CD4-positive, alpha-beta T cell treated with Interleukin-10 for 1 hour (primary cell): Measurements from ENCODE around the gene SETBP1.

Source experiments
- DNase-seq: peaks from one replicate; pipeline ENCODE4 v3.0.0-alpha.2; 2020

SETBP1 gene

GRCh38 chr18:44916429-44917207 is 235.9 kb downstream of the SETBP1 start:
- DNase-seq, result no peak

GRCh38 chr18:44917216-44918141 is 236.8 kb downstream of the SETBP1 start:
- DNase-seq, result no peak

GRCh38 chr18:44918142-44918476 is 237.4 kb downstream of the SETBP1 start:
- no peak for DNase-seq

- DNase-seq, result no peak
Observed at GRCh38 chr18:44920441-44920840, 239.8 kb downstream of the SETBP1 start.

- DNase-seq, result no peak
Observed at GRCh38 chr18:44921974-44922373, 241.3 kb downstream of the SETBP1 start.

- no peak for DNase-seq
Observed at GRCh38 chr18:44922968-44923367, 242.3 kb downstream of the SETBP1 start.

DNA sequence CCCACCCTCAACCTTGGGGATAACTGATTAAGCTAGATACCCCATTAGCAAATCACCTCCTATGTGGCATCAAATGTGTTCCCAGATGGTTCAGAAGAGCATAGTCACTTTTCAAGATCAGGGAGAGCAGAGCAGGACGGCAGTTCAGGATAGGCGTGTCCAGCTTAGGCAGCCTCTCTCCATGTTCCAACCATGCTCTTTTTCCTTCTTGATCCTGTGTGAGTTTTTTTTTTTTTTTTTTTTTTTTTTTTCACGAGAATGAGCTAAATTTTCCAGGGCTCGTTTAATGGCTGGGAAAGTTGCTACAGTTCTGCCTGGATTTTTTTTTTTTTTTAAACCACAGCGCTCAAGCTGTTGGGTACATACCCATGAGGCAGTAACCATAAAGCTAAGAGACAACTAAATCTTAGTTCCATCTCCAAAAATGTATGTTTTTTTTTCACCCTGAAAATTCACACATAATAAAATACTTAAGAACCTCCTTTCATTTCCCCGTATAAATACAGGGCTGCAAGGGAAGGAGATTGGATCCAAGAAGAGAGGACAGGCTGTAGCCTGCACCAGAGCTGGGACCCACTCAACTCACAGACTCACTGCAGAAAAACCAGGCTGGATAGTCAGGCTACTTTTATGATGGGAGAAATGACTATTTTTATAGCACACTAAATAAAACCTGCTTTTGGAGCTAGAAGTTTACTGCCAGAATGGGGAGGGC is 244.3 kb downstream of the SETBP1 start:
- DNase-seq, result no peak

DNA sequence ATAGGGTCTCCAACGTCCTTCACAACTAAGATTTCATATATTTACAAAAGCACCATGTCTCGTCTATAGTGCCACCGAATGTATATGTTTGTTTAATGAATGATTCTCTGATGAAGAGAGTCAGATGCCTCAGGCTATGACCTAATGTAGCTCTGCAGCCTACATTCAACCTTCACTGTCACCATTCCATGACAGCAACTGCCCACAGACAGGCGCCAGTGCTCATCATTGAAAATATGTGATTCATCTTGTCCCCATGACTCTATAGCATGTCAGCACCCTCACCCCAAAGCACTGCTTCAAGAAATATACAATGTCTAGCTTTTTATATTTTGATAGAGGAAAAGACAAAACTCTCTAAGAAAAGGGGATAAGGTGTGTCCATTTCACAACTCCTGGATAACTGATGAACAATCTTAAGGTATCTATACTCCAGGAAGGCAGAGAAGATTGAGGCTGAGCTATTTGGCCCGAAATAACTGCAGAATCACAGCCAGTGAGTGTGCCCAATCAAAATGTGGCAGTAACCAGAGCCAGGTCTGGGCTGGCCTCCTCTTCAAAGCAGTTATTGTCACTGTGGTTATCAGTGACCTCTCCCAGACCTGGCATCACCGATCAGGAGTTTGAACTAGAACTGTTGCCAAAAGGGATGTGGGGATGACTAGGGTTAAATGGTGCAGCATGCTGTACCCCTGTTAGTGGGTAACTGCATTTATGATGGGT is 246.6 kb downstream of the SETBP1 start:
- DNase-seq, result no peak

DNA sequence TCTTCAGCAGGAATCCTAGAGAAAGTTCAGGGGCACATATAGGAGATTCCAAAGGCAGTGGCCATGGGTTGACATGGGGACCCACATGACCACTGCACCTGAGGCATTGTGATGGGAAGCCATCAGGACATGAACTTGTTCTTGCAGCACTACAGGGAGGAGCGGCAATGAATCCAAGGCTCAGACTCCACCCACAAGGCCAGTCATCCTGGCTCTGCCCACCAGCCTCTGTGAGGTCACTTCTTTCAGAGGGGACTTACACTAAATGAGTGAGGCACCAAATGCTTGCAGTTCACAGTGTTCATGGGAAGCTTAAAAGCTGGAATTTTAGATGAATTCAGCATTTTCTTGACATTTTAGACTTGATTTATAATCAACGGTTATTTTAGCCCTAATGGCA is 254.2 kb downstream of the SETBP1 start:
- no peak for DNase-seq

DNA sequence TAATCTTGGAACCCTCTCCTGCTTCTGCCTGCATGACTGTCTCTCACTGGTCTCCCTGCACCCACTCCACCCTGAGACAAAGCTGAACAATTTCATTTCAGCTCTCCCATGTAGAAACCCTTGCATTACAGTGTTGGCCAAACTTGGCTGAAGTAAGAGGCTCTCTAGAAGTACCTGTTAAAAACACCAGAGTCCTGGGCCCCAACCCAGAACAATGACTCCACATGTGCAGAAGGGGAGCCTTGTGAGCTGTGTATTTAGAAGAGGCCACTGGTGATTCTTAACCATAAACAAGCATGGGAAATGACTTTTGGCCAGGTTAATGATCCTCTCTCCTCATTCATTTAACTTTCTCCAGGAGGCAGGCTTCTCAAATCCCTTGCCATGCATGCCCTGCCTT is 254.8 kb downstream of the SETBP1 start:
- no peak for DNase-seq

GRCh38 chr18:44936485-44936884 is 255.8 kb downstream of the SETBP1 start:
- no peak for DNase-seq

DNA sequence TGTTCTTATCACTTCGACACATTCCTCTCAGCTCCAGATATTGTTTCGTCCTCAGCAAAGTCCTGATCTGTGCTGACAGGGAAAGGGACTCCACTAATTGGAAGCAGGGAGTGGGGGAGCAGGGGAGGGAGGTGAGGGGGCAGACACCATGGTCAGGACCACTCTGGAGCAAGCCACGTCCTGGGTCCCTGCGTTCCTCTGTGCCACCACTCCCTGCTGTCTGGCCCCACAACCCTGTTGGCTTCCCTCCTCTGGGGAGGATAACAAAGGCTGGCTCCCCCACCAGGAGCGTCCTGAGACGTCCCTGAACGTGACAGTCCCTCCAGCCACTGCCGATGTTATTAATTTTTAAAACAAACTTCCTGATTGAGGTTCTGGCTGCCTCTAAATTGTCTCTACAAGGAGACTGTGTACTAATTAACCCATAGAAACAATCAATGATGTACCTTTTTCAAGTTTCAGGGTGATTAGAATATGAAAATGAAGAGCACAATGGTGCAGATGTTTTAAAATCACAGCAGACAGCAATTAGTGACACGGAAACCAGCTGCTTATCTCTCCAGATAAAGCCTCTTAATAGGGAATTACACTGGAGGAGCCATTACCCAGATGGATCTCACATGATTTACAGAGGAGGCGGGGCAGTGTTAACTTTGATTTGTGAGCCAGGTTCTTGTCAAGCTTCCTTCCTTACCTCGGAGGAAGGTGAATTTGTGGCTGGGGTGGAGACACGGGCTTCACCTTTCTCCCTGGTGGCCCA is 257.5 kb downstream of the SETBP1 start:
- no peak for DNase-seq

DNA sequence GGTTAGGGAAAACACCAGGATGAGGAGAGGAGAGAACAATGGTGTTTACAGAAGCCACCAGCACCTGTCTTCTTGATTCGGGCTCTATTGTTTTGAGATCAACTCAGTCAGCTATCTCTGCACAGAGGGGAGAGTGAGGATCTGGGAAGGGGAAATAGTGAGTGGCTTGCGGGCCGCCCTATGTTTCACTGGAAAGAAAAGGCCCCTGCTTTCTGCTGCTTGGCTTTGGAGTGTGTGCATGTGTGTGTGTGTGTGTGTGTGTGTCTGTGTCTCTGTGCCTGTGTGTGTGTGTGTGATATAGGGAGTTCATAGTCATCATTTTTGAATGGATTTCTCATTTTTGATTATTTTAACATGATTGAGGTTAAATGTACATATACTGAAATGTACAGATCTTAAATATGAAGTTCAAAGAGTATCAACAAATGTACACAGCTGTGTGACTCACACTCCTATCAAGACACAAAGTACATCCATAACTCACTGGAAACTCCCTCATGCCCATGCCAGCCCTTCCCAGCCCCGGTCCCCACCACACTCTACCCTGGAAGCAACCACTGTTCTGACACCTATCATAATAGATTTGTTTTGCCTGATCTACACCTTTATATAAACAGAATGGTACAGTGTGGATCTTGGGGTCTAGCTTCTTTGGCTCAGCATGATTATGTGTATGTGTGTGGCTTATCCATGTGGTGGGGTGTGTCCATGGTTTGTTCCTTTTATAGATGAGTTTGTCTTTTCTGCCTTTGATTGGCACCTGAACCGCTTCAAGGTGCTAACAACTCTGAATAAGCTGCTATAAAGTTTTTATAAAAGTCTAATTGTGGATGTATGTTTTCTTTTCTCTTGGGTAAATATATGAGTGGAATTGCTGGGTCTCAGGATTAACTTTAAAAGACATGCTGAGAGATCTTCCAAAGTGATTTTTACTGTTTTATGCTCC is 258.3 kb downstream of the SETBP1 start:
- no peak for DNase-seq

DNA sequence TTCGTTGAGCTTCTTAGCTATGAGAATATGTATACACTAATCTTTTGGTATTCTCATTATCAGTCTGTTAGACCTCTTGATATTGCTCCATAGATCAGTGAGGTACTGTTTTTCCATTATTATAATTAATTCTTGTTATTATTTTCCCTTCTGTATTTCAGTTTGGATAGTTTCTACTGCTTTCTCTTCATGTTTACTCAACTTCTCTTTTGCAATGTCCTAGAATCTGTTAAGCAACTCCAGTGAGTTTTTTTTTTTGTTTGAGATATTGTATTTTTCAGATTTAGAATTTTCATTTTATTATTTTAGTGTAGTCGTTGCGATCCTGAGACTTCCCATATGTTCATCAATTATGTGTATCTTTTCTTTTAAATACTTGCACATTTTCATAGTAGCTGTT is 260.8 kb downstream of the SETBP1 start:
- no peak for DNase-seq

DNA sequence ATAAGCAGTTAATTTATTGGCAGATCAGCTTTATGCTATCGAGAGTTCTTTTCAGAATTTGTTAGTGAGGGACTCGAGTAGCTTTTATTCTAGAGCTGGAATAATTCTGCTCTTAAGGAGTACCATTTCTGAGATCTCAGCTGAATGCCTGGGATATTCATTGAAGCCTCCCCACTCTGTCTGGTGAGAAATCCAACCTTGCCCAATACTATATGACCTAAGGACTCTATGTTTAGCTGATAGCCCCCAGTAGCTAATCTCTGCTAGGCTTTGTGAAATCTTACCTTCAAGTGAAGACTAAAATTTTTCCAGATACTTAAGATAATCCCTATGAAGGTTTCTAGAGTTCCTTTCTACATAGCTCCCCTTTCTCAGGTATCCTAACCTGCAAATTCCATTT is 261.4 kb downstream of the SETBP1 start:
- no peak for DNase-seq

DNA sequence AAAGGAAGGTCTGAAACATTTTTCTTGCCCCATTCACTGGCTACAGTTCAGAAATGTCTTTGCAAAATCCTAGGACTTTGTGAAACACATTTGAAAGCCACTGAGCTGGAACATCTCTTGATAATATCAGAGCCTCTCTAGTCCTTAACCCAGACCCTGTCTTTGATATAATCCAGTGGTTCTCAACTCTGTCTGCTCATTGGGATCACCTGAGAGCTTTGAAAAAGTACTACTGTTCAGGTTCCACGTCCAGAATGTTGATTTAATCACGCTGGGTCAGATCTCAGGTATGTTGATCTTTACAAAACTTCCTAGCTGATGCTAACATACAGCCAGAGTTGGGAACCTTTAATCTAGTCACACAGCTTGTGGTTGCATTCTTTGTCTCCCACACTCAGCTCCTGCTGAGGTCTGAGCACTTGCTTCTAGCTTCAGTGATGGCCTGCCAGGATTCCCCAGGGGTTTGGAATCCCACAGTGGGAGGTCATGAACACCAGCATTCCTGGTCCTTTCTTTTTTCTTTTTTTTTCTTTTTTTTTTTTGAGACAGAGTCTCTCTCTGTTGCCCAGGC is 262.7 kb downstream of the SETBP1 start:
- DNase-seq, result no peak

- DNase-seq, result no peak
Observed at GRCh38 chr18:44944461-44944860, 263.8 kb downstream of the SETBP1 start.

- DNase-seq, result no peak
Observed at GRCh38 chr18:44945888-44946401, 265.3 kb downstream of the SETBP1 start.

DNA sequence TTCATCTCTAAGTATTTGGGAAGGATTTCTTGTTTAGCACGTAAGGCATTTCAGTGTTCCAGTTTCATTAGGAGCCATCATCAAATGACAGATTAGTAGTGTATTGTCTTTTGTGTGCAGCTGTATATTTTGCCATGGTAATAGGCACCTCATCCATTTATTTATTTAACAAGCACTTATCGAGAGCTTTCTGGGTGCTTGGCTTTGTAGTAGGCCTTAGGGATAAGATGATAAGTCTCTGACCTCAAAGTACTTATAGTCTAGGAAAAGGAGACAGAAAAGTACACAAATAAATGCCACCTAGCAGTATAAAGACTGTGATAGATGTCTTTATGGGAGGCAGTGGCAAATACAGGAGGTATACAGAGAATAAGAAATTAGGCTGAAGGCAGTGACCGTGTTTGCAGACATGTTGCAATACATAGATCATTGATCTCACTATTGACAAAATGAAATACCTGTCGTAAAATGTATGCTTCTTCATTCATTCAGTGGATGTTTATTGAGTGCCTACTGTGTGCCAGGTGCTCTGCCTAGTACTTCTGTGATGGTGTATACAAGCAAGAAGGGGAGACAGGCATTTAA is 265.9 kb downstream of the SETBP1 start:
- no peak for DNase-seq

GRCh38 chr18:44949967-44950366 is 269.3 kb downstream of the SETBP1 start:
- no peak for DNase-seq
